B cell (primary cell): Measurements from ENCODE around the gene NR2E1. TPM values are rescaled to one million over a fixed set of nuclear protein-coding genes. Genes with fewer than 3 reads are reported as not detected.

Experiments
- ATAC-seq: fragments of 200-7000 bp; cut with Tn5 transposase; one replicate; pipeline ENCODE4 v1.10.0; 2021; ENCODE audit warnings: low read depth, mild to moderate bottlenecking, moderate number of reproducible peaks, moderate library complexity
- CTCF ChIA-PET: fragments of 350-600 bp; sonication (Branson Sonifier 250); formaldehyde crosslinking; loops from one replicate; lab custom pipeline; 2021; ENCODE audit warnings: antibody characterized with exemption, inconsistent platforms; lab: Charles Lee
- POLR2A ChIA-PET: fragments of 350-600 bp; sonication (Branson Sonifier 250); formaldehyde crosslinking; loops from one replicate; lab custom pipeline; 2021; ENCODE audit warnings: antibody characterized with exemption; lab: Charles Lee
- DNase-seq: peaks from one replicate; pipeline ENCODE4 v3.0.0; 2013
- H2AFZ ChIP-seq: 2 replicates; pipeline ENCODE4 v1.6.1; 2012; ENCODE audit warnings: mild to moderate bottlenecking, low read depth, low read length; ENCODE audit not compliant: insufficient read depth, poor library complexity, severe bottlenecking
- H3K27ac ChIP-seq, 2 donors: 1 replicate in 1 of 2; 2 replicates in 1 of 2; pipeline ENCODE4 v1.5.1; 2012 to 2013; ENCODE audit warnings: low read length in 2 of 2, mild to moderate bottlenecking in 2 of 2, moderate library complexity in 1 of 2
- H3K27me3 ChIP-seq, 4 experiments: fragments of 200-600 bp in 1 of 4; sonication (generic) in 1 of 4; replicated peaks in 1 of 4; 1 replicate in 2 of 4; 2 replicates in 2 of 4; pipeline versions ENCODE4 v1.6.1 to v1.7.0; 2013 to 2016; ENCODE audit warnings: low read length in 3 of 4, mild to moderate bottlenecking in 2 of 4, mixed read lengths in 1 of 4, moderate library complexity in 1 of 4; ENCODE audit not compliant: insufficient read depth in 4 of 4, control insufficient read depth in 3 of 4; ENCODE audit errors: control extremely low read depth in 1 of 4
- H3K36me3 ChIP-seq, 2 experiments: replicated peaks in 1 of 2; 1 replicate in 1 of 2; 2 replicates in 1 of 2; pipeline versions ENCODE4 v1.6.1 to v1.7.1; 2013; ENCODE audit warnings: low read length in 1 of 2; ENCODE audit not compliant: insufficient read depth in 2 of 2, control insufficient read depth in 1 of 2; ENCODE audit errors: control extremely low read depth in 1 of 2, extremely low read depth in 1 of 2
- H3K4me1 ChIP-seq, 2 donors: fragments of 200-600 bp in 1 of 2; sonication (generic) in 1 of 2; 1 replicate in 1 of 2; 2 replicates in 1 of 2; pipeline versions ENCODE4 v1.5.1 to v1.6.1; 2013 to 2017; ENCODE audit warnings: low read length in 2 of 2; ENCODE audit not compliant: control insufficient read depth in 2 of 2, insufficient read depth in 2 of 2
- H3K4me2 ChIP-seq: replicated peaks from 2 replicates; pipeline ENCODE3; 2012; ENCODE audit warnings: mild to moderate bottlenecking, low read depth, low read length; ENCODE audit not compliant: poor library complexity, severe bottlenecking
- H3K4me3 ChIP-seq, 5 experiments: fragments of 200-600 bp in 1 of 5; sonication (generic) in 1 of 5; 1 replicate in 3 of 5; 2 replicates in 2 of 5; pipeline versions ENCODE4 v1.5.1 to v1.7.0; 2011 to 2016; ENCODE audit warnings: low read length in 4 of 5, mild to moderate bottlenecking in 4 of 5, low read depth in 2 of 5, control low read depth in 1 of 5, moderate library complexity in 1 of 5; ENCODE audit not compliant: insufficient read depth in 1 of 5; ENCODE audit errors: control extremely low read depth in 1 of 5, extremely low read depth in 1 of 5
- H3K79me2 ChIP-seq: fragments of 200-600 bp; sonication (generic); one replicate; pipeline ENCODE4 v1.6.0; 2016; ENCODE audit warnings: low read length; ENCODE audit not compliant: control insufficient read depth, insufficient read depth
- H3K9ac ChIP-seq: fragments of 200-600 bp; sonication (generic); 2 replicates; pipeline ENCODE4 v1.6.1; 2017; ENCODE audit warnings: mild to moderate bottlenecking, low read length, moderate library complexity
- H3K9me3 ChIP-seq, 3 donors: one replicate each; pipeline versions ENCODE4 v1.6.1 to v1.7.1; 2013; ENCODE audit warnings: low read length in 2 of 3; ENCODE audit not compliant: control insufficient read depth in 2 of 3, insufficient read depth in 1 of 3; ENCODE audit errors: control extremely low read depth in 1 of 3
- H4K20me1 ChIP-seq: 2 replicates; pipeline ENCODE4 v1.6.0; 2012; ENCODE audit warnings: mild to moderate bottlenecking, low read length; ENCODE audit not compliant: insufficient read depth, control insufficient read depth, poor library complexity, severe bottlenecking
- H3K27ac Mint-ChIP-seq: one replicate; pipeline ENCODE4 v1.8.0; 2021; ENCODE audit warnings: mixed read lengths
- H3K27me3 Mint-ChIP-seq: one replicate; pipeline ENCODE4 v1.8.0; 2021; ENCODE audit warnings: mixed read lengths
- H3K4me1 Mint-ChIP-seq: one replicate; pipeline ENCODE4 v1.8.0; 2021; ENCODE audit warnings: mixed read lengths
- H3K4me3 Mint-ChIP-seq: one replicate; pipeline ENCODE4 v1.8.0; 2021; ENCODE audit warnings: mixed read lengths
- H3K9me3 Mint-ChIP-seq: one replicate; pipeline ENCODE4 v1.8.0; 2022; ENCODE audit warnings: mixed read lengths; ENCODE audit not compliant: insufficient read depth
- EZH2 ChIP-seq: IDR thresholded peaks from 2 replicates; pipeline ENCODE4 v1.6.1; 2012; ENCODE audit warnings: borderline replicate concordance, low read depth, mild to moderate bottlenecking, moderate library complexity, low read length; ENCODE audit not compliant: insufficient read depth, poor library complexity, severe bottlenecking
- WGBS: methylation state at CpG from one replicate; pipeline ENCODE4 v1.1.5; 2013; ENCODE audit warnings: missing lambda C conversion rate; ENCODE audit not compliant: insufficient coverage; 5-methylcytosine and 5-hydroxymethylcytosine counted together
- intact Hi-C: fragments of 100-400 bp; cut with micrococcal nuclease; formaldehyde crosslinking; loops from one replicate; pipeline ENCODE4 v1.10.0; 2022
- polyA plus RNA-seq: library from polyadenylated mRNA; depleted of rRNA; stranded (reverse); fragments of >200 nt; gene quantifications from 2 replicates; pipeline ENCODE4 v1.2.3, GENCODE V29; 2012
- total RNA-seq, 2 donors: library from RNA; stranded (reverse); fragments of 120-200 nt in 1 of 2; gene quantifications; 1 replicate in 1 of 2; 2 replicates in 1 of 2; pipeline versions ENCODE4 v1.2.3 to v1.2.4, GENCODE V29; 2013 to 2022
- TF ChIP-seq, protein P1 (sequence below): fragments of 200-600 bp; IDR thresholded peaks from one replicate; pipeline ENCODE4 v1.8.0; 2022; ENCODE audit warnings: antibody characterized with exemption, mild to moderate bottlenecking

Gene NR2E1
- total and polyA plus RNA-seq, 2 donors (not counting 1 experiment from before 2014, with no cell fraction given): not detected

DNA sequence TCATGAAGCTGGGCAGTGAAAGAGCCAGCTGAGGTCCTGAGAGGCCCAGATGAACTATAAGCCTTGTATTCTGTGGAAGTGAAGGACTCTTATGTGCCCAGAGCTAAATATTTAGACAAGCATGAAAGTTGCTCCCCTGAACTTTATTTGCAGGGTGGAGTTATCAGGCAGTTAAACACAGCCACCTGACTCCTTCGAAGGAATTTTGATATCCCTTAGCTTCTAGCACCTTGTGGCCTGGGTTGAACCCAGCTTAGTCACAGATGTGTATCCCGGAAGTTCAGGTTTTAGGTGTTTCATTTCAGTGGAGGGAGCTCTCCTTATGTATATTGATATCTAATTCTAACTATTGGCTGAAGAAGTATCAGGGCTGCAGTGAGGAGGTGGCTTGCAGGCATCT lies 20.4 kb downstream of the NR2E1 start:
- H2AFZ ChIP-seq: no peak overlapping the region
- TF ChIP-seq, protein P1, sequence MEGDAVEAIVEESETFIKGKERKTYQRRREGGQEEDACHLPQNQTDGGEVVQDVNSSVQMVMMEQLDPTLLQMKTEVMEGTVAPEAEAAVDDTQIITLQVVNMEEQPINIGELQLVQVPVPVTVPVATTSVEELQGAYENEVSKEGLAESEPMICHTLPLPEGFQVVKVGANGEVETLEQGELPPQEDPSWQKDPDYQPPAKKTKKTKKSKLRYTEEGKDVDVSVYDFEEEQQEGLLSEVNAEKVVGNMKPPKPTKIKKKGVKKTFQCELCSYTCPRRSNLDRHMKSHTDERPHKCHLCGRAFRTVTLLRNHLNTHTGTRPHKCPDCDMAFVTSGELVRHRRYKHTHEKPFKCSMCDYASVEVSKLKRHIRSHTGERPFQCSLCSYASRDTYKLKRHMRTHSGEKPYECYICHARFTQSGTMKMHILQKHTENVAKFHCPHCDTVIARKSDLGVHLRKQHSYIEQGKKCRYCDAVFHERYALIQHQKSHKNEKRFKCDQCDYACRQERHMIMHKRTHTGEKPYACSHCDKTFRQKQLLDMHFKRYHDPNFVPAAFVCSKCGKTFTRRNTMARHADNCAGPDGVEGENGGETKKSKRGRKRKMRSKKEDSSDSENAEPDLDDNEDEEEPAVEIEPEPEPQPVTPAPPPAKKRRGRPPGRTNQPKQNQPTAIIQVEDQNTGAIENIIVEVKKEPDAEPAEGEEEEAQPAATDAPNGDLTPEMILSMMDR: no peak
- TF ChIP-seq EZH2: no peak
- H3K27me3 ChIP-seq: peaks cover 0 to 15% (median 8%) of the 10 kb centered on the region in 4 experiments
- ATAC-seq (no peak), DNase-seq (no peak)
- H3K4me3 ChIP-seq: no peak overlapping the region
- H3K9me3 ChIP-seq: no peaks in the 10 kb centered on the region
- H3K9ac ChIP-seq: no peak overlapping the region
- ChIA-PET POLR2A (no interaction called here), CTCF (no interaction called here)
- Mint-ChIP-seq H3K27ac (no peak overlapping the region), H3K4me1 (no peaks in the 10 kb centered on the region), H3K9me3 (no peaks in the 10 kb centered on the region), H3K27me3 (peaks cover 51% of the 10 kb centered on the region), H3K4me3 (no peak overlapping the region)
- no peak overlapping the region for H3K4me2 ChIP-seq
- WGBS: no CpG with 5 or more reads among the region's 2 CpGs
- H3K79me2 ChIP-seq: no peaks in the 10 kb centered on the region
- H3K27ac ChIP-seq: no peak overlapping the region
- H3K4me1 ChIP-seq: no peaks in the 10 kb centered on the region
- no peaks in the 10 kb centered on the region for H4K20me1 ChIP-seq
- H3K36me3 ChIP-seq: no peaks in the 10 kb centered on the region
- intact Hi-C loops: no loop called here

DNA sequence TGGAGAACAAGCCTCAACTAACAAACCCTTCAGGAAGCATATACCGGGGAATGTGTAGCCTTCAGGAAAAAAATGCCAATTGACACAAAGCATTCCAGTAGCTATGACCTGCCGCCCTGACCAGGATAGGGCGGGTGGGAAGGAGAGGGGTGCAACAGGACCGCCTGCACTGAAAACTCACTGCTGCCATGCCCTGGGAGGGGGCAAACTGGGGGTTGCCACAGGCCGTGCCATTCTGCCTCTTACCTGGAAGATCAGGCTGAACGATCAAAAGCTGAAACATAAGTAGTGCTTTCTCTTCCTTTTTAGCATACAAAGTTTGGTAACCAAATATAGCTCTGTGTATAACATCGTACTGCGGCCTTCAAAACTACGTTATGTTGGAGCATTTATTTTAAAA lies 21.7 kb downstream of the NR2E1 start:
- Histone ChIP-seq H3K9me3 (no peaks in the 10 kb centered on the region), H3K79me2 (no peaks in the 10 kb centered on the region), H3K4me2 (no peak overlapping the region), H3K9ac (no peak overlapping the region), H3K4me1 (no peaks in the 10 kb centered on the region), H3K27me3 (peaks cover 0 to 12% (median 6%) of the 10 kb centered on the region in 4 experiments), H2AFZ (no peak overlapping the region), H3K27ac (no peak overlapping the region), H3K36me3 (no peaks in the 10 kb centered on the region), H4K20me1 (no peaks in the 10 kb centered on the region), H3K4me3 (no peak overlapping the region)
- intact Hi-C loops: no loop called here
- WGBS: 96% methylated on average over 4 of the region's 9 CpGs
- Mint-ChIP-seq H3K4me1 (no peaks in the 10 kb centered on the region), H3K4me3 (no peak overlapping the region), H3K9me3 (no peaks in the 10 kb centered on the region), H3K27me3 (peaks cover 49% of the 10 kb centered on the region), H3K27ac (no peak overlapping the region)
- CTCF ChIA-PET: no interaction called here
- POLR2A ChIA-PET: no interaction called here
- TF ChIP-seq, protein P1: no peak
- no peak for TF ChIP-seq EZH2
- DNase-seq: no peak
- no peak for ATAC-seq
